DND-41 (cell line): ENCODE data around the gene SF3A1.

Source experiments
- ATAC-seq: fragments of 200-7000 bp; cut with Tn5 transposase; 3 replicates; pipeline ENCODE4 v1.9.1; 2021; ENCODE audit warnings: low read depth; ENCODE audit not compliant: insufficient read depth
- DNase-seq: peaks from one replicate; pipeline ENCODE4 v3.0.0-alpha.2; 2020
- H2AFZ ChIP-seq: 2 replicates; pipeline ENCODE4 v1.6.0; 2012; ENCODE audit warnings: low read depth, low read length
- H3K27ac ChIP-seq: 2 replicates; pipeline ENCODE4 v1.5.1; 2012; ENCODE audit warnings: low read length, inconsistent platforms
- H3K27me3 ChIP-seq: fragments of 200-600 bp; sonication (generic); 2 replicates; pipeline ENCODE4 v1.6.0; 2012; ENCODE audit warnings: low read length, mild to moderate bottlenecking, inconsistent platforms; ENCODE audit not compliant: insufficient read depth, poor library complexity
- H3K36me3 ChIP-seq: 2 replicates; pipeline ENCODE4 v1.5.1; 2012; ENCODE audit warnings: low read length, inconsistent platforms; ENCODE audit not compliant: insufficient read depth
- H3K4me1 ChIP-seq: 2 replicates; pipeline ENCODE4 v1.5.1; 2012; ENCODE audit warnings: mild to moderate bottlenecking, low read length; ENCODE audit not compliant: insufficient read depth
- H3K4me2 ChIP-seq: 2 replicates; pipeline ENCODE4 v1.6.0; 2012; ENCODE audit warnings: mild to moderate bottlenecking, moderate library complexity, low read length, inconsistent platforms; ENCODE audit not compliant: insufficient read depth
- H3K4me3 ChIP-seq, 2 experiments: fragments of 200-600 bp in 1 of 2; shearing (Covaris generic) in 1 of 2; 2 replicates each; pipeline ENCODE4 v1.5.1; 2012 to 2016; ENCODE audit warnings: inconsistent platforms in 2 of 2, low read length in 2 of 2, mild to moderate bottlenecking in 2 of 2, low read depth in 1 of 2, moderate library complexity in 1 of 2
- H3K79me2 ChIP-seq: 2 replicates; pipeline ENCODE4 v1.6.0; 2012; ENCODE audit warnings: low read length, inconsistent platforms; ENCODE audit not compliant: insufficient read depth
- H3K9ac ChIP-seq: 2 replicates; pipeline ENCODE4 v1.6.0; 2012; ENCODE audit warnings: low read depth, mild to moderate bottlenecking, inconsistent platforms, low read length, moderate library complexity
- H3K9me3 ChIP-seq: 2 replicates; pipeline ENCODE4 v1.5.1; 2012; ENCODE audit warnings: low read length, moderate library complexity, mild to moderate bottlenecking, inconsistent platforms; ENCODE audit not compliant: insufficient read depth, severe bottlenecking
- H4K20me1 ChIP-seq: 2 replicates; pipeline ENCODE4 v1.6.0; 2012; ENCODE audit warnings: low read length; ENCODE audit not compliant: insufficient read depth
- EZH2 ChIP-seq: IDR thresholded peaks from 3 replicates; pipeline ENCODE4 v1.6.1; 2012; ENCODE audit warnings: borderline replicate concordance, low read depth, mild to moderate bottlenecking, moderate library complexity, low read length, inconsistent platforms; ENCODE audit not compliant: severe bottlenecking
- TF ChIP-seq, protein P1 (sequence below): IDR thresholded peaks from 2 replicates; pipeline ENCODE4 v1.5.1; 2012; ENCODE audit warnings: borderline replicate concordance, low read length, moderate library complexity, mild to moderate bottlenecking; ENCODE audit not compliant: poor library complexity, severe bottlenecking; ENCODE audit errors: extremely low read depth

Gene SF3A1

DNA sequence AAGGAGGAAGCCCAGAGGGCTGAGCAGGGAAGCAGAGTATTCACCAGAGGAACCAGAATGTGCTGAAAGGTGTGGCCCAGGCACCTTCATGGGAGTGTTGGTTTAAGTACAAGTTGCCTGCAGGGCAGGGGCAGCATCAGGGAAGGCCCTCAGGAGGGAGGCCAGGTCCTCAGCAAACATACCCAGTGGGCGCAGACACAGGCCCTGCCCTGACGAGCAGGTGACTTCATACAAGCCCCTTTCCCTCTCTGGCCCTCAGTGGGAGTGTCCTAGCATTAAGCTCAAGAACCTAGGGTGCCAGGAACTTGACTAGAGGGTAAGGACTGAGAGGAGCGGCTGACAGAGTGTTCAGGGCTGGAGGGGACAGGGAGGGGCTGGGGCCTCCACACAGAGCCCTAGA lies 59.9 kb downstream of the SF3A1 start:
- Histone ChIP-seq H3K9ac (no peak overlapping the region; the same call in 1 of the 2 replicates), H3K9me3 (no peaks in the 10 kb centered on the region), H3K36me3 (peaks cover 98% of the 10 kb centered on the region), H3K27ac (peak overlapping the region; percentile 52), H3K4me2 (no peak overlapping the region), H3K79me2 (peaks cover 31% of the 10 kb centered on the region), H2AFZ (no peak overlapping the region), H4K20me1 (peaks cover 4% of the 10 kb centered on the region), H3K27me3 (no peaks in the 10 kb centered on the region), H3K4me3 (no peak overlapping the region), H3K4me1 (peaks cover 6% of the 10 kb centered on the region)
- DNase-seq = no peak
- TF ChIP-seq EZH2 = no peak
- TF ChIP-seq, protein P1, sequence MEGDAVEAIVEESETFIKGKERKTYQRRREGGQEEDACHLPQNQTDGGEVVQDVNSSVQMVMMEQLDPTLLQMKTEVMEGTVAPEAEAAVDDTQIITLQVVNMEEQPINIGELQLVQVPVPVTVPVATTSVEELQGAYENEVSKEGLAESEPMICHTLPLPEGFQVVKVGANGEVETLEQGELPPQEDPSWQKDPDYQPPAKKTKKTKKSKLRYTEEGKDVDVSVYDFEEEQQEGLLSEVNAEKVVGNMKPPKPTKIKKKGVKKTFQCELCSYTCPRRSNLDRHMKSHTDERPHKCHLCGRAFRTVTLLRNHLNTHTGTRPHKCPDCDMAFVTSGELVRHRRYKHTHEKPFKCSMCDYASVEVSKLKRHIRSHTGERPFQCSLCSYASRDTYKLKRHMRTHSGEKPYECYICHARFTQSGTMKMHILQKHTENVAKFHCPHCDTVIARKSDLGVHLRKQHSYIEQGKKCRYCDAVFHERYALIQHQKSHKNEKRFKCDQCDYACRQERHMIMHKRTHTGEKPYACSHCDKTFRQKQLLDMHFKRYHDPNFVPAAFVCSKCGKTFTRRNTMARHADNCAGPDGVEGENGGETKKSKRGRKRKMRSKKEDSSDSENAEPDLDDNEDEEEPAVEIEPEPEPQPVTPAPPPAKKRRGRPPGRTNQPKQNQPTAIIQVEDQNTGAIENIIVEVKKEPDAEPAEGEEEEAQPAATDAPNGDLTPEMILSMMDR = no peak
- ATAC-seq = 0 out of 3 replicates have a peak, but pooled peaks have one; percentile 26

DNA sequence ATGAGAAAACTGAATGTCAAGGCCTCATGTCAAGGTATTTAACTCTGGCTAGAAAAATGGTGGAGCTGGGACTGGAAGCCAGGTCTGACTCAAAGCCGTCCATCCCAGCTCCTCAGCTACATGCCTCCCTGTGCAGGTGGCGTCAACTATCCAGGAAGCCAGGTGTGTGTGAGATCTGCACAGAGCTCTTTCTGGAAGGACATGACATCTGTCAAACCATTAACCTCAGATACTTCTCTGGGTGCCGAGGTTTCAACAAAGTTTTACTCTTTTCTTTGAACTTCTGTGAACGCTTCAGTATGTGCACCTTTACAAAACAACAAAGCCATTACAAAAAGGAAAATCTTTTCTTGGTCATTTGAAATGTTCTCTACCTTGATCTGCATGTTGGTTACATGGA lies 60.4 kb downstream of the SF3A1 start:
- no peaks in the 10 kb centered on the region for H3K27me3 ChIP-seq
- peaks cover 98% of the 10 kb centered on the region for H3K36me3 ChIP-seq
- ATAC-seq = no peak
- no peak for DNase-seq
- H3K9me3 ChIP-seq = no peaks in the 10 kb centered on the region
- TF ChIP-seq, protein P1 = no peak
- TF ChIP-seq EZH2 = no peak
- H4K20me1 ChIP-seq = peaks cover 4% of the 10 kb centered on the region
- no peak overlapping the region for H3K9ac ChIP-seq
- no peak overlapping the region for H3K4me3 ChIP-seq
- H3K4me1 ChIP-seq = peaks cover 11% of the 10 kb centered on the region
- peak overlapping the region; percentile 48 for H3K27ac ChIP-seq
- H2AFZ ChIP-seq = no peak overlapping the region
- H3K4me2 ChIP-seq = no peak overlapping the region
- peaks cover 26% of the 10 kb centered on the region for H3K79me2 ChIP-seq

DNA sequence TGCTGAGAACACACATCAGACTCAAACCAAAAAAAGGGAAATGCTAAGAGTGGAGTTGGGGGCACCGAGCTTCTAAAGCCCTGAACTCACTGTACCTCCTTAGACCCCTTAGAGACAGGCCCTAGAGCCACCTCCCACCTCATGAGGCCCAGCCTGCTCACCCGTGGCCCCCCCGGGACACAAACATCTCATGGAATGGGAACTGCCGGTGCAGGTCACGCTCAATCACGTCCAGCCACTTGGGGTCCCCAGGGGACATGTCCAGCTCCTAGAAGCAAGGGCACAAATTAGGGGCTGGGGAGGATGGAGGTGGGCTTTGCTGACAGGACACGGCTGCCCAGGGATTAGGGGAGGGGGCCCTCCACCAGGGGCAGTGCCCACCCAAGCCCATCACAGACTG lies 61.1 kb downstream of the SF3A1 start:
- Histone ChIP-seq H3K27me3 (no peaks in the 10 kb centered on the region), H3K4me3 (no peak overlapping the region), H4K20me1 (peaks cover 4% of the 10 kb centered on the region; the same call in 1 of the 2 replicates), H3K4me1 (peaks cover 18% of the 10 kb centered on the region), H3K9me3 (no peaks in the 10 kb centered on the region), H3K9ac (no peak overlapping the region), H3K27ac (peak overlapping the region; percentile 29; the same call in 1 of the 2 replicates), H2AFZ (no peak overlapping the region), H3K4me2 (no peak overlapping the region), H3K79me2 (peaks cover 19% of the 10 kb centered on the region), H3K36me3 (peaks cover 91% of the 10 kb centered on the region)
- DNase-seq = no peak
- TF ChIP-seq, protein P1 = no peak
- no peak for TF ChIP-seq EZH2
- ATAC-seq = no peak
